EL (cell line): ENCODE data around the gene METTL5.
"Not testable (repeated sequence)": the region's sequence is repeated elsewhere in the genome, so short reads cannot be mapped to it uniquely, and the experiment has no call there.

Experiments
- DNase-seq: peaks from one replicate; pipeline ENCODE4 v3.0.0-alpha.2; 2016

METTL5 gene

GRCh38 chr2:169824373-169825333 is at the start of gene METTL5:
Gene METTL5 (minus strand): TSS chr2:169824905. CDS start chr2:169824597, 308 bp downstream.
- peak; percentile 80 for DNase-seq

- DNase-seq: no peak
Measured at GRCh38 chr2:169871994-169872393, 47.3 kb upstream of the METTL5 start.

GRCh38 chr2:169871369-169871768 is 46.7 kb upstream of the METTL5 start:
- not testable (repeated sequence) for DNase-seq

GRCh38 chr2:169868951-169869350 is 44.2 kb upstream of the METTL5 start:
- DNase-seq: no peak

- DNase-seq: no peak
Measured at GRCh38 chr2:169867579-169867978, 42.9 kb upstream of the METTL5 start.

- not testable (repeated sequence) for DNase-seq
Measured at GRCh38 chr2:169866230-169866629, 41.5 kb upstream of the METTL5 start.

- DNase-seq: no peak
Measured at GRCh38 chr2:169865492-169865891, 40.8 kb upstream of the METTL5 start.

- DNase-seq: no peak
Measured at GRCh38 chr2:169862816-169863215, 38.1 kb upstream of the METTL5 start.

- DNase-seq: no peak
Measured at GRCh38 chr2:169860149-169860548, 35.4 kb upstream of the METTL5 start.

GRCh38 chr2:169859423-169859822 is 34.7 kb upstream of the METTL5 start:
- DNase-seq: no peak

- not testable (repeated sequence) for DNase-seq
Measured at GRCh38 chr2:169855281-169856258, 30.9 kb upstream of the METTL5 start.

- no peak for DNase-seq
Measured at GRCh38 chr2:169853041-169853668, 28.4 kb upstream of the METTL5 start.

GRCh38 chr2:169849710-169850109 is 25.0 kb upstream of the METTL5 start:
- no peak for DNase-seq

- not testable (repeated sequence) for DNase-seq
Measured at GRCh38 chr2:169848959-169849693, 24.4 kb upstream of the METTL5 start.

GRCh38 chr2:169845016-169845415 is 20.3 kb upstream of the METTL5 start:
- DNase-seq: no peak

- DNase-seq: not testable (repeated sequence)
Measured at GRCh38 chr2:169841625-169842024, 16.9 kb upstream of the METTL5 start.

- no peak for DNase-seq
Measured at GRCh38 chr2:169840747-169841142, 16.0 kb upstream of the METTL5 start.

GRCh38 chr2:169839954-169840746 is 15.4 kb upstream of the METTL5 start:
- DNase-seq: no peak

GRCh38 chr2:169838743-169839489 is 14.2 kb upstream of the METTL5 start:
- no peak for DNase-seq

- DNase-seq: no peak
Measured at GRCh38 chr2:169834401-169834800, 9.7 kb upstream of the METTL5 start.
